Breast epithelium (tissue), 4 donors: ENCODE data around the gene TCP11L2. TPM values are rescaled to one million over a fixed set of nuclear protein-coding genes. Genes with fewer than 3 reads are reported as not detected.

Experiments
- DNase-seq, 2 donors: peaks; one replicate each; pipeline ENCODE4 v3.0.0-alpha.2; 2019; ENCODE audit warnings: low spot score in 2 of 2
- H3K27ac ChIP-seq, 2 donors: fragments of 200-600 bp; sonication (generic) in 1 of 2; one replicate each; pipeline ENCODE4 v1.5.1; 2016 to 2019; ENCODE audit warnings: mild to moderate bottlenecking in 1 of 2
- H3K27me3 ChIP-seq, 2 donors: fragments of 200-600 bp; sonication (generic) in 1 of 2; one replicate each; pipeline versions ENCODE4 v1.5.1 to v1.6.0; 2017 to 2019; ENCODE audit warnings: control low read depth in 1 of 2, mild to moderate bottlenecking in 1 of 2
- H3K36me3 ChIP-seq: fragments of 200-600 bp; one replicate; pipeline ENCODE4 v1.5.1; 2019
- H3K4me1 ChIP-seq, 2 donors: fragments of 200-600 bp; sonication (generic); one replicate each; pipeline ENCODE4 v1.5.1; 2016 to 2019; ENCODE audit warnings: control low read depth in 1 of 2
- H3K4me3 ChIP-seq, 3 donors: fragments of 200-600 bp; sonication (generic); 1 replicate in 2 of 3; 2 replicates in 1 of 3; pipeline ENCODE4 v1.5.1; 2016 to 2019; ENCODE audit warnings: mild to moderate bottlenecking in 3 of 3, moderate library complexity in 2 of 3
- H3K9me3 ChIP-seq, 2 donors: fragments of 200-600 bp; sonication (generic) in 1 of 2; one replicate each; pipeline ENCODE4 v1.5.1; 2016 to 2019; ENCODE audit warnings: control low read depth in 1 of 2
- POLR2A ChIP-seq: fragments of 450-650 bp; IDR thresholded peaks from one replicate; pipeline ENCODE4 v1.6.1; 2016; ENCODE audit warnings: antibody characterized with exemption, mild to moderate bottlenecking, moderate library complexity
- POLR2AphosphoS5 ChIP-seq, 3 donors: sonication (generic); formaldehyde crosslinking; IDR thresholded peaks; one replicate each; pipeline ENCODE4 v1.6.1; 2017; ENCODE audit warnings: antibody characterized with exemption in 3 of 3
- intact Hi-C: fragments of 100-400 bp; cut with DNase I; formaldehyde crosslinking; loops from one replicate; pipeline ENCODE4 v1.15.1; 2023; ENCODE audit warnings: low total_unique reads
- total RNA-seq, 3 donors: library from RNA; depleted of rRNA; stranded (reverse); fragments of >200 nt; gene quantifications; one replicate each; pipeline ENCODE4 v1.1.0, GENCODE V29; 2016
- TF ChIP-seq, protein P1 (sequence below), 3 donors: fragments of 450-650 bp; IDR thresholded peaks; one replicate each; pipeline ENCODE4 v1.5.1; 2016 to 2017; ENCODE audit warnings: antibody characterized with exemption in 3 of 3, mild to moderate bottlenecking in 3 of 3, moderate library complexity in 3 of 3

TCP11L2 gene
- total RNA-seq, 3 donors from 2014 or later = 31.2 to 53.7 (median 35.4) TPM

DNA sequence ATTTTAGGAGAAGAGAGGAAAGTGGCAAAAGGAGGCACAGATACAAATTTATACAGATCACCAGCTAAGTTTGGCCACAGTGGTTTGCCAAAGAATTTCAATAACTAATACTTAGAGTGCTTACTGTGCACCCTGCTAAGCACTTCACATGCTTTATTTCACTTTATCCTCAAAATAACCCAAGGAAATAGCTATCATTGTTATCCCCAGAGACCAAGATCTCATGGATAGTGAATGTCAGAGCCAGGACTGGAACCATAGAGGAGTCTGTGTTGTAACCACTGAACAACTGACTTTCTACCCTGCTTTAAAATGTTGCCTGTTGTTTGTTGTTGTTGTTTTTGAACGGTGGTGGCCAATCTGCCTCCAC, 1.3 kb upstream of the TCP11L2 start:
- intact Hi-C loops = no loop called here
- Histone ChIP-seq H3K27ac (peak overlapping the region; percentile 98 to 99), H3K27me3 (no peaks in the 10 kb centered on the region), H3K9me3 (no peaks in the 10 kb centered on the region), H3K4me1 (peaks cover 6 to 10% of the 10 kb centered on the region in 2 donors), H3K4me3 (peak overlapping the region in 1 of 3 donors; percentile 95), H3K36me3 (no peaks in the 10 kb centered on the region)
- DNase-seq = no peak
- no peak for TF ChIP-seq POLR2A
- TF ChIP-seq, protein P1, sequence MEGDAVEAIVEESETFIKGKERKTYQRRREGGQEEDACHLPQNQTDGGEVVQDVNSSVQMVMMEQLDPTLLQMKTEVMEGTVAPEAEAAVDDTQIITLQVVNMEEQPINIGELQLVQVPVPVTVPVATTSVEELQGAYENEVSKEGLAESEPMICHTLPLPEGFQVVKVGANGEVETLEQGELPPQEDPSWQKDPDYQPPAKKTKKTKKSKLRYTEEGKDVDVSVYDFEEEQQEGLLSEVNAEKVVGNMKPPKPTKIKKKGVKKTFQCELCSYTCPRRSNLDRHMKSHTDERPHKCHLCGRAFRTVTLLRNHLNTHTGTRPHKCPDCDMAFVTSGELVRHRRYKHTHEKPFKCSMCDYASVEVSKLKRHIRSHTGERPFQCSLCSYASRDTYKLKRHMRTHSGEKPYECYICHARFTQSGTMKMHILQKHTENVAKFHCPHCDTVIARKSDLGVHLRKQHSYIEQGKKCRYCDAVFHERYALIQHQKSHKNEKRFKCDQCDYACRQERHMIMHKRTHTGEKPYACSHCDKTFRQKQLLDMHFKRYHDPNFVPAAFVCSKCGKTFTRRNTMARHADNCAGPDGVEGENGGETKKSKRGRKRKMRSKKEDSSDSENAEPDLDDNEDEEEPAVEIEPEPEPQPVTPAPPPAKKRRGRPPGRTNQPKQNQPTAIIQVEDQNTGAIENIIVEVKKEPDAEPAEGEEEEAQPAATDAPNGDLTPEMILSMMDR (IDR thresholded peaks at IDR 0.05) = no peak
- no peak for TF ChIP-seq POLR2AphosphoS5 (IDR thresholded peaks at IDR 0.05)

DNA sequence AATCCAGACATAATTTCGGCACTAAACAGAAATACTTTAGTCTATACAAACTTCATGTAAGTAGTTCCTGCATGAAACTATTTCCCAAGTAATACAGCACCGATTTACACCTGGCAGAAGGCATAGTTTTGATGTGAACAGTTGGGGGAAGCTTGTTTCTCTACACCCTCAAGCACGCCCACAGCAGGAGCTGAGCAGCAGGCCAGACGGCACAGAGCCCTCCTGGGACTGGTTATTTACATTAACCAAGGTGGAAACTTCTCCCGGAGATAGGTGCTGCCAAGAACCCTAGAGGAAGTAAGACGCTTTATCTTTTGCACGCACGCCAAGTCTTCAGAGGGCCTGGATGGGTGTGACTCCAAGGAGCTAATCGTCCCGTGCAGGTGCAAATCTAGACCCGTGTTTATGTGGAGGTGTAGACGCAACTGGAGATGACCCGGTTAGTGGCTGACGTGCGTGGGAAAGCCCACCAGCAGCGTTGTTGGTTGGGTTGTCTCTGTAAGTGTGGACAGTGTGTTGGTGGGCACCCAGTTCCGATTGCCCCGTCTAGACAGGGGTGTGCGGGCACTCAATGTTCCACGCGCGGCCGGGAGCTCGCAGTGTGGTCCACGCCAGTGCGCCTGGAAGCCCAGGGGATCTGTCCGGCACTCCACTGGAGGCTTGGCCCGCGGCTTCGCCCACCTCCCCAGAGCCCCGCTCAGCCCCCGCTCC, 767 bp upstream of the TCP11L2 start:
- Histone ChIP-seq H3K9me3 (no peaks in the 10 kb centered on the region), H3K4me1 (peaks cover 6 to 10% of the 10 kb centered on the region in 2 donors), H3K27ac (peak overlapping the region; percentile 98 to 99), H3K4me3 (peak overlapping the region; percentile 66 to 95 (median 87)), H3K27me3 (no peaks in the 10 kb centered on the region), H3K36me3 (no peaks in the 10 kb centered on the region)
- no peak for TF ChIP-seq POLR2A
- peak in 1 of 3 donors; percentile 27 for TF ChIP-seq POLR2AphosphoS5 (IDR thresholded peaks at IDR 0.05)
- TF ChIP-seq, protein P1 (IDR thresholded peaks at IDR 0.05) = no peak
- intact Hi-C loops = no loop called here
- DNase-seq = peak; percentile 45 to 54

DNA sequence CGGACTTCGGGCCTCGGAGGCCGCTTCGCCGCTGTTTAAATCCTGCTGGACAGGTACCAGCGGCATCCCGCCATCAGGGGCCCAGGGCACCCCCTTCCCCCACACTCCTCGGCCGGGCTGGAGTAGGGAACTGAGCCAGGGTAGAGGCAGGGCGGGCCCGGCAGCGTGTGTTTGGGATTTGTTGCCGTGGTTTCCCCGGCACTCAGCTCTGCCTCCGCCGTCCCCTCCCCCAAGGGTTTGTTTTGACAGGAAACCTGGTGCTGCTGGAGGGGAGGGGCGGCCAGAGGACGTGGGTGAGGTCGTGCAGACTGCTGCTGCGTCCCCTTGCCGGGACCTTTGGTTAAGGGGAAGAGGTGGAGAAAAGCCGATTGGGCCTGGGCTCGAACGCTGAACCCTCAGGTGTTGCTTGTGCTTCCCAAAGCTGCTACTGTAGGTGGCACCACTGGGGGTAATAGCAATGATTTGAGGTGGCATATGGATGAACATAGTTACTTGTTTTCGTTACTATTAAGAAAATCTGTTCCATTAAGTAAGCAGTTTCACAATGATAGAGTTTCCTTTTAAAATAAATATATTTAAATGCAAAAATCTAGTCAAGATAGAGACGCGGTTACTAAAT, 778 bp downstream of the TCP11L2 start:
- intact Hi-C loops = no loop called here

DNA sequence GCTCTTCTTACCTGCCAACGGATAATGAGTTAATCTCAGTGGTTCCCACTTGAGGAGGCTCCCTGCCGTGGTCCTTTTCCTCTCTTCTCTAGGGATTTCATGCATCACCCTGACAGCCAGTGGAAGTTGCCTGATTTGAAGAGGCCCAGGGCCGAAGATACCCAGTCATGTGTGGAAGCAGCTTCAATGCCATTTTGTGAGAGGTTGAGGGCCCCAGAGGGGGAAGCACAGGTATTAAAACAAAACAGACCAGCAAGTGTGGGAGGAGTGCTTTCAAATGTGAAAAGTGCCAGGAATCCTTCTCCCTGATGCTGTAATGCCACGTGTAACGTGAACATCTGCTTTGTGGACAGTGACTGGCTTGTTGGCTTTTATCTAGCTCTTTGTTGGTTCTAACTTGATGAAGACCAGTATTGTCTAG, 1.5 kb downstream of the TCP11L2 start:
- Histone ChIP-seq H3K9me3 (no peaks in the 10 kb centered on the region), H3K4me1 (peaks cover 6 to 17% of the 10 kb centered on the region in 2 donors), H3K36me3 (no peaks in the 10 kb centered on the region), H3K4me3 (peak overlapping the region; percentile 66 to 95 (median 87)), H3K27ac (peak overlapping the region; percentile 98 to 99), H3K27me3 (no peaks in the 10 kb centered on the region)
- TF ChIP-seq POLR2A = no peak
- TF ChIP-seq POLR2AphosphoS5 (IDR thresholded peaks at IDR 0.05) = no peak
- TF ChIP-seq, protein P1 (IDR thresholded peaks at IDR 0.05) = no peak
- intact Hi-C loops = no loop called here
- DNase-seq = no peak

More for the DNA sequence above, 778 bp downstream of the TCP11L2 start:
- H3K27ac ChIP-seq = peak overlapping the region; percentile 98 to 99
- H3K27me3 ChIP-seq = no peaks in the 10 kb centered on the region
- no peaks in the 10 kb centered on the region for H3K36me3 ChIP-seq
- peak overlapping the region; percentile 66 to 95 (median 87) for H3K4me3 ChIP-seq
- peaks cover 6 to 17% of the 10 kb centered on the region in 2 donors for H3K4me1 ChIP-seq
- no peaks in the 10 kb centered on the region for H3K9me3 ChIP-seq
- TF ChIP-seq POLR2A = no peak
- TF ChIP-seq, protein P1 (IDR thresholded peaks at IDR 0.05) = no peak
- peak; percentile 61 to 79 (median 74) for TF ChIP-seq POLR2AphosphoS5 (IDR thresholded peaks at IDR 0.05)
- DNase-seq = peak; percentile 80 to 87

DNA sequence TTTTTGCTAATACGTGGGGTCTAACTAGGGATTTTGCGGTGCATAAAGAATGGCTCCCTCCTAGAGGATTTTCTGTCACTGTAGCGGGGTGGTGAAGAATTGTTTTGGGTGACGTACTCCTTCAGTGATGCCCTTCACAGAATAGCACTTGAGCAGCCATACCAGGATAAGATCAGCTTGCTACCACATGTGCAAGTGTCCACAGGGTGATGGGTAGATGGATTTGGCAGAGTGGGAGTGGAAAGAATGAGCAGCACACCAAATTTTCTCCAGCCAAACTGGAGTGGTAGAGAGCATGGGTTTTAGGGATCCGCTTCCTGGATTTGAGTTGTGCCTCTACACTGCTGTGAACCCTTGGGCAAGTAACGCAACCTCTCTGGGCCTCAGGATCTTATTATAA, 2.3 kb downstream of the TCP11L2 start:
- no peaks in the 10 kb centered on the region for H3K9me3 ChIP-seq
- H3K27ac ChIP-seq = peak overlapping the region; percentile 98 to 99
- intact Hi-C loops = no loop called here
- DNase-seq = no peak
- no peaks in the 10 kb centered on the region for H3K36me3 ChIP-seq
- peak overlapping the region in 2 of 3 donors; percentile 66 to 95 for H3K4me3 ChIP-seq
- H3K27me3 ChIP-seq = no peaks in the 10 kb centered on the region
- no peak for TF ChIP-seq POLR2A
- TF ChIP-seq, protein P1 (IDR thresholded peaks at IDR 0.05) = no peak
- H3K4me1 ChIP-seq = peaks cover 6 to 24% of the 10 kb centered on the region in 2 donors
